ENCODE measurements around the gene RCL1.
"Not testable (repeated sequence)": the region's sequence is repeated elsewhere in the genome, so short reads cannot be mapped to it uniquely, and the experiment has no call there.

Gene RCL1

DNA sequence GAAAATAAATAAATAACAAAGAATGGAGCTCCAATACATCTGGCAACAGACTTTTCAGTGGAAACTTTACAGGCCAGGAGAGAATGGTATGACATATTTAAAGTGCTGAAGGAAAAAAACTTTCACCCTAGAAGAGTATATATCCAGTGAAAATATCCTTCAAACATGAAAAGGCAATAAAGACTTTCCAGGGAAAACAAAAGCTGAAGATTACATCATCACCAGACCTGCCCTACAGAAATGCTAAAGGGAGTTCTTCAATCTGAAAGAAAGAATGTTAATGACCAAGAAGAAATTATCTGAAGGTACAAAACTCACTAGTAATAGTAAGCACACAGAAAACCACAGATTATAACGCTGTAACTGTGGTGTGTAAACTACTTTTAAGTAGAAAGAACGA is 8.3 kb upstream of the RCL1 start:
- DNase-seq = no peak

DNA sequence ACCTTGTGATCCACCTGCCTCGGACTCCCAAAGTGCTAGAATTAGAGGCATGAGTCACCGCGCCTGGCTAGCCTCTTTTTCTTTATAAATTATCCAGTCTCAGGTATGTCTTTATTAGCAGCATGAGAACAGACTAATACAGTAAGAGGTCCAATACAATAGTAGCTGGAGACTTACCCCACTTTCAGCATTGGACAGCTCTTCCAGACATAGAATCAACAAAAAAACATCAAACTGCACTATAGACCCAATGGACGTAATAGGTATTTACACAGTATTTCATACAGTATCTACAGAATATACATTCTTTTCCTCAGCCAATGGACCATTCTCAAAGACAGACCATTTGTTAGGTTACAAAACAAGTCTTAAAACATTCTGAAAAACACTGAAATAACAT is 6.1 kb upstream of the RCL1 start:
- DNase-seq = no peak

DNA sequence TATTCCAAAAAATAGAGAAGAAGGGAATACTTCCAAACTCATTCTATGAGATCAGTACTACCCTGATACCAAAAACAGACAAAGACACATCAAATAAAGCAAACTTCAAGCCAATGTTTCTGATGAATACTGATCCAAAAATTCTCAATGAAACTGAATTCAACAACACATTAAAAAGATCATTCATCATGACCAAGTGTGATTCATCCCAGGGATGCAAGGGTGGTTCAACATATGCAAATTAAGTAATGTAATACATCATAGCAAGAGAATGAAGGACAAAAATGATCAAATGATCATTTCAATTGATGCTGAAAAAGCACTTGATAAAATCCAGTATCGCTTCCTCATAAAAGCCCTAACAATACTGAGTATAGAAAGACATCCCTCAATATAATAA is 4.9 kb upstream of the RCL1 start:
- no peak for DNase-seq

DNA sequence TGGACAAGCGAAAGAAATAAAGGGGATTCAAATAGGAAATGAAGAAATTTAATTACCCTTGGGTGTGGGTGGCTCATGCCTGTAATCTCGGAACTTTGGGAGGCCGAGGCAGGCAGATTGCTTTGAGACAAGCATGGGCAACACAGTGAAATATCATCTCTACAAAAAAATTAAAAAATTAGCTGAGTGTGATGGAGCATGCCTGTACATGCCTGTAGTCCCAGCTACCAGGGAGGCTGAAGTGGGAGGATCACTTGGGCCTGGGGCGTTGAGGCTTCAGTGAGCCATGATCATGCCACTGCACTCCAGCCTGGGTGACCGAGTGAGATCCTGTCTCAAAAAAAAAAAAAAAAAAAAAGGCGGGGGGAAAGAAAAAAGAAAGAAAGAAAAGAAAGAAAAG is 4.0 kb upstream of the RCL1 start:
- no peak for DNase-seq

GRCh38 chr9:4792054-4792571 is 631 bp upstream of the RCL1 start:
- DNase-seq = no peak

DNA sequence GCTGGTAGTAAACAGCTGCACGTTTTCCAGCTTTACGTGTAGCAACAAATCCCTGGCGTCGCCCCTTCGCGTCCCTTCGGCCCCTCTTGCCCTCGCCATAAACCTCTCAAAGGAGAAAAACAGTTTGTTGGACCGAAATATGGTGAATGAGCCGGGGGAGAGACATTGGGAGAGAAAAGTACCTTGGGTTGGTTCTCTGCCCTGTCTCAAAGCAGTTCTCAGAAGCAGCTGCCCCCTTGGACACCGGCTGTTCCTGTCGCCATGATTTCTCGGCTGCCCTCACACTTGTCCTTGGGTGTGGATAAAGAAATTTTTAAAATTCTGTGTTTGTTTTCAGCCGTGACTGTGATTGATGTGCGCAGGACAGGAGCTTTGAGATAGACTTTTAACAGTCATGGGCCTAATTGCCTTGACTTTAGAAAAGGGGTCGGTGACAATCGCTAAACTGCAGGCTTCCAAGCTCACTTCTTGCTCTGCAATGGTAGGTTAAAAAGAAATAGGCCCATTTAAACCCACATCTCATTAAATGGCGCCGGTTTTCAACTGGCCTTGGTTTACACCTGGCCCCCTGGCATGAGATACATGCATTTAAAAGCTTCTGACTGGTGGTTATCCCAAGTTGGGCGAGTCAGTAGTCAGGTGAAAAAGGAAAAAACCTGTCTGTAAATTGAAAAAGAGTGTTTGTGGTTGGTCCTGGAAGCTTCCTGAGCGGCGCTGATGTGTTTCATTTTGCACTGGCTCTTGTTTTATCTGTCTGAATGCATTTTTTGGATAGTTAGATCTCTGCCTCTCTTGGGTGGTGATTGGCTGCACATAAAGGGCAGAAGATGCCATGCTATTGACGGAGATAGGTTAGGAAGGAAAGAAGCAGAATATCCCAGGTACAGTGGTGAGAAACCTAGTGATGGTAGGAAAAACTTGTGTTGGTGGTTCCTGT is 983 bp downstream of the RCL1 start:
- DNase-seq = no peak

DNA sequence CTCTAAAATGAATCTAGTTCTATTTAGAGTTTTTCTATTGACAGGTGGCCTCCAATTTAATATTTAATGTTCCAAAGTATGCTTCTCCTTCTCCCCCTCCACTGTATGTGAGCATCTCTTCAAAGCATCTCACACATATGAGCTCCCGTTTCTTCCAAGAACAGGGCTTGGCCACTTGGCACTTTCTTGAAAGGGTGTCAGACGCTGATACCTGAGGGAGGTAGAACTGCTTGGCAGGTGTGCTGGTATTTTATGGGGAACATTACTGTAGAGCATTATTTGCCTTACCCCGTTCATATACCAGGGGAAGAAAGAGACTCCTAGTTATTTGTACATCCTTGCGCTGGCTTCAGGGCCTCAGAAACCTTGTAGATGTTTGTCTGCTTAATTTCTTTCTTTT is 1.9 kb downstream of the RCL1 start:
- no peak for DNase-seq

DNA sequence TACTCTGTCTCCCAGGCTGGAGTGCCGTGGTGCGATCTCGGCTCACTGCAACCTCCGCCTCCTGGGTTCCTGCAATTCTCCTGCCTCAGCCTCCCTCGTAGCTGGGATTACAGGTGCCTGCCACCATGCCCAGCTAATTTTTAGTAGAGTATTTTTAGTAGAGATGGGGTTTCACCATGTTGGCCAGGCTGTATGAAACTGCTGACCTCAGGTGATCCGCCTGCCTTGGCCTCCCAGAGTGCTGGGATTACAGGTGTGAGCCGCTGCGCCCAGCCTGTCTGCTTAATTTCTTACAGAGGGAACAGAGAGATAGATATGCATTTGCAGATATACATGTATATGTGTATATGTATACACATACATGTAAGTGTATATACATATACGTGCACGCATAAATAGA is 2.4 kb downstream of the RCL1 start:
- not testable (repeated sequence) for DNase-seq

GRCh38 chr9:4796530-4796929 is 3.8 kb downstream of the RCL1 start:
- no peak for DNase-seq

DNA sequence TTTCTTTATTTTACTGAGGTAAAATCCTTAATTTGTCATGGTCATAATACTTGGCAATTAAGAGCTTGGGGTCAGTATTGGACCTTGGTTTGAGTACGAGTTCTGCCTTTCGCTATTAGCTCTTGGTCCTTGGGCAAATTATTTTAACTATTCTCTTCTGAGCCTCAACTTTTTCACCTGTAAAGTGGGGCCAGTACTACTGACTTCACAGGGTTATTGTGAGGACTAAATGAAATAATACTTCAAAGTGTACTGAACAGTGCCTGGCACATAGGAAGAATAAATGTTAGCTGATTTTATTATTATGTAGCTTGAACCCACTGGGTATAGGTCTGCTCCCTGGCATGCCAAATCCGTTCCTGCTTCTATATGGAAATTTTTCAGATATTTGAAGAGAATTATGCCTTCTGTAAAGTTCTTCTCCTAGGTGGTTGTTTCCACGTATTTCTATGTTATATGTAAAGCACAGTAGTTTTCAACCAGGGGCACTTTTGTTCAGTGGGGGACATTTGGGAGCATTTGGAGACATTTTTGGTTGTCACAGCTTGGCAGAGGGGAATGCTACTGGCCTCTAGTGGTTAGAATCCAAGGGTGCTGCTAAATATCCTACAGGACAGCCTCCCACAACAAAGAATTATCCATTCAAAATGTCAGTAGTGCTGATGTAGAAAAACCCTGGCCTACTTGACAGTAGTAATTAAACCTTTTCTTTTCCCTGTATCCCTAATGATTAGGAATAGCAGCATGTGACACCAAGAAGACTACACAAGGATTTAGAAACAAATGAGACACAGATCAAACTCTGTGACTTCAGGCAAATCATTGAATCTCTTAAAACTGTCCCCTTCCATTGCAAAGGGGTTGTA is 4.5 kb downstream of the RCL1 start:
- DNase-seq = no peak

DNA sequence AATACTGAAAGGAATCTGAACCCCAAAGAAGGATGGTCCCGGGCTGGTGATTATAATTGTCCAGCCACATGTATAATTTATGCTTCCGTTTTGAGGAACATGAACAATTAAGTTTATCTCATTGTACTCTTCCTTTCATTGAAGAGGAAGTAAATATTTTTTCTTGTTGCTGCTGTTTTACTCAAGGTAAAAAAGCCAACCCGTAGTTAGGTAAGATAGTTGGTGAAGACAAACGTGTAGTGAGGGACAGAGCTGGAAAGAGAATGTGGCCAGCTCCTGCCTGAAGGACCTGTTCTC is 5.1 kb downstream of the RCL1 start:
- no peak for DNase-seq

DNA sequence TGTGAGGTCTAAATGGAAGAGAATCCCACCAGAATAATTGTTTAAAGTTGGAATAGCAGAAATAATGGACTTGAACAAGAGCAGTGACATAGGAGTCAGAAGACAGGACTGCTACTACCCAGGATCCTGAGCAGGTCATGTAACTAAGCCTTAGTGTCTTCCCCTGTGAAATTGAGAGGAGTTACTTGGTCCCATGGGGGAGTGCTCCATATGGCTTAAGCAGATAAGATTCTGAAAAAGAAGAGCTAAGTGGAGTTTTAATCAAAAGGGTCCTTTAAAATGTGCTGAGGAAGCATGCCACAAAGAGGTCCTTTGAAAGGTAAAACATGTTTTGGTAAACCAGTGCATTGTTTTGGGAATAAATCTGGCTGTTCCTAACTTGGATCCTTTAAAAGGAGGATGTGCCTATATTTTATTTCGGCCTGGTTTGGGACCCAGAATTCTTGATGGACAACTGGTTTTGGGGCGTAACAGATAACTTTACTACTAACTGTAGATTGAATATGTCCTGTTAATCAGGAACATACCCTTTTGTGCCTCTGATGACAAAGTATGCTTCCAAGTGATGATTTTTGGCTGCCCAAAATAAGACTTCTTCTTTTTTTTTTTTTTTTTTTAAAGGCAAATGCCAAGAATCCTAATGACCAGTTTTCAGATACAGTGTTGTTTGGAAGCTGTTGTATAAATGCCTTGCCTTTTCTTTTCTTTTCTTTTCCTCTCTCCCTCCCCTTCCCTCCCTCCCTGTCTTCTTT is 5.7 kb downstream of the RCL1 start:
- DNase-seq = no peak

DNA sequence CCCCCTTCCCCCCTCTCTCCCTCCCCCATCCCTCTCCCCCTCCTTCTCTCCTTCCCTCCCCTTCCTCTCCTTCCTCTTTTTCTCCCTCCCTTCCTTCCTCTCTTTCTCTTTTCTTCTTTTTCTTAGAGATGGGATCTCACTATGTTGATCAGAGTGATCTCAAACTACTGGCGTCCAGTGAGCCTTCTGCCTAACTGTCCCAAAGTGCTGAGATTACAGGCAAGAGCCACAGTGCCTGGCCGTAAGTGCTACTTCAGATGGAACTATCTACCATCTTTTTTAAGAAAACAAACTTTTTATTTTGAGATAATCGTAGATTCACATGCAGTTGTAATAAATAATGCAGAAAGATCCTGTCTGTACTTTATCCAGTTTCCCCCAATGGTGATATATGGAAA is 6.3 kb downstream of the RCL1 start:
- no peak for DNase-seq

DNA sequence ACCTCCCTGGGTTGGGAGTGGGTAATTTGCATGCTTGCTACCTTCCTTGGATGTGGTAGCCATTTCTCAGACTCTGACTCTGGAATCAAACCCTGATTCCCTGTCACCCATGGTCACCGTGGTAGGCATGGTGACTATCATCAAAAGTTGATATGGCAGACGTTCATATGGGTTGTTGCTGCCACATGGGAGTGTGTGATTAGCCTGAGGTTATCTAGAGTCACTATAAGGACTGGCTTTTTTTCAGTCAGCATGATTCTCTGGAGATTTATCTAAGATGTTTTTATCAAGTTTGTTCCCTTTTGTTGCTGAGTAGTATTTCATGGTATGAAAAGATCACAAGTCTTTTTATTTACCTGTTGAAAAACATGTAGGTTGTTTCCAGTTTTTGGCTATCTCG is 7.0 kb downstream of the RCL1 start:
- no peak for DNase-seq

- no peak for DNase-seq
Measured at GRCh38 chr9:4801156-4801555, 8.4 kb downstream of the RCL1 start.

DNA sequence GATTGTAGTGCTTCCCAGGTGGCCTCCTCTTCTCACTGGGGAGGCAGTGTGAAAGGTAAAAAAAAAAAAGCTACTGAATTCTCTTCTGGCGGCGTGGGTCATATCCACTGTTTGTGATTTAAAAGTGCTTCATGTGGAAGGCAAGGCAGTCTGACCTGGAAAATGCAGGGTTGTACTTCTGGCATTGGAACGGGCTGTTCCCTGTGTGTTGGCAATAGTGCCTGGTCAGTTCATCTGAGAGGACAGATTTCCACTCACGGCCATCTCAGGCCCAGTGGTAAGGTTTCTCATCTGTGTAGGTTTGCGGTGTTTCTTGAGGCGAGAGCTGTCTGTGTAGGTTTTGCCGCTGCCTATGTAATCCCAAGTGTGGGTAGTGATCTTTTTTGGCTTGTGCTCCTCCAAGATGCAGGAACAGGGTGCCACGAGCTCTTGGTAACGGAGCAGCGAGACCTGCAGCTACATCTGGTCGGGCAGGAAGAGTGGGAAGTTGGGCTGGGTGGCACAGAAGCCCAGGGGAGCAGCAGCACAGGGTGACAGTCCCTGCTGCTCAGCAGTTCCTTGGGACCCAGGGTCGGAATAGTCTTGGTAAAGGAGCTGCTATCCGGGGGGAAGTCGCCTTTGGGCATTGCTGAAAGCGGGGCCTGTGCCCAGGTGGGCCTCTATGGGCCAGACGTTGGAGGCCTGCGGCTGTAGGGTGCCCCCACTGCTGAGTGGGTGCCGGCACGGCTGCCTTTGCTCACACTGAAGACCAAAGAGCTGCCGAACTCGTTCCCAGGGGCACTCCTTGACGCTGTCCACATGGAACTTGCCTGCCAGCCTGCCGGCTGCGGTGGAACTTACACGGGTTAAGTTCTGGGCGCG is 11.2 kb downstream of the RCL1 start:
- no peak for DNase-seq

- no peak for DNase-seq
Measured at GRCh38 chr9:4804531-4805016, 11.8 kb downstream of the RCL1 start.

GRCh38 chr9:4805191-4805918 is 12.6 kb downstream of the RCL1 start:
- no peak for DNase-seq

DNA sequence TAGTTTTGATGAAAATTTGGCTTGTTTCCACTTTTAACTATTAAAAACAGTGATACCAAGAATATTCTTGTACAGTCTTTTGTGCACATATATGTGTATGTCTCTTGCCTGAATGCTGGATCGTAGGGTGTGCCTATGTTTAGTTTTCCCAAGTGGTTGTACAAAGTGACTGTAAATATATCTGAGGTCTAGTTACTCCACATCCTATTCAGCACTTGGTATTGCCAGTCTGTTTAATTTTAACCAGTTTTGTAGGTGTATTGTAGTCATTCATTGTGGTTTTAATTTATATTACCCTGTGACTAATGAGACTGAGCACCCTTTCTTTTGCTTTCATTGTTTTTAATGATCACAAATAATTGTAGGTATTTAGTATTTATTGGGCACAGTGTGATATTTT is 17.8 kb downstream of the RCL1 start:
- DNase-seq = no peak

DNA sequence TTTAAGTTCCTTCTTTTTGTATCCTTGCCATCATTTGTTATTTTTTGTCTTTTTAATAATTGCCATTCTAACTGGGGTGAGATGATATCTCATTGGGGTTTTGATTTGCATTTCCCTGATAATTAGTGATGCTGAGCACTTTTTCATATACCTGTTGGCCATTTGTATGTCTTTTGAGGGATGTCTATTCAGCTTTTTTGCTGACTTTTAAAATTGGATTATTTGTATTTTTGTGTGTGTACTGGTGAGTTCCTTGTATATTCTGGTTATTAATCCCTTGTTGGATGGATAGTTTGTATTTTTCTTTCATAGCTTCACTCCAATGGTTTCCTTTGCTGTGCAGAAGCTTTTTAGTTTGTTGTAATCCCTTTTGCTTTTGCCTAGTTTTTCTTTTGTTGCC is 19.1 kb downstream of the RCL1 start:
- DNase-seq = no peak

DNA sequence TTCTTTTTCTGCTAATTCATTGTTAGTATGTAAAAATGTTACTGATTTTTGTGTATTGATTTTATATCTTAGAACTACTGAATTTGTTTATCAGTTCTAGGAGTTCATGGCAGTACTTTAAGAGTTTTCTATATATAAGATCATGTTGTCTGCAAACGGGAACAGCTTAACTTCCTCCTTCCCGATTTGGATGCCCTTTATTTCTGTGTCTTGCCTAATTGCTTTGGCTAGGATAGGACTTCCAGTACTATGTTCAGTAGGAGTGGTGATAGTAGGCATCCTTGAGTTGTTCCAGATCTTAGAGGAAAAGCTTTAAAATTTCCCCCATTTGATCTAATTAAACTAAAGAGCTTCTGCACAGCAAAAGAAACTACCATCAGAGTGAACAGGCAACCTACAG is 20.1 kb downstream of the RCL1 start:
- DNase-seq = no peak
